ENCODE measurements around the gene CYP1B1. TPM values are rescaled to one million over a fixed set of nuclear protein-coding genes. Genes with fewer than 3 reads are reported as not detected.

The CYP1B1 gene
- total RNA-seq, 1 experiment from 2014 or later: 1.3 TPM

- no peaks in the 10 kb centered on the region for H3K9me3 ChIP-seq
- H3K4me3 Mint-ChIP-seq (ENCODE audit: unreplicated experiment): no peak overlapping the region
Observed at GRCh38 chr2:38106405-38107094, 30.6 kb upstream of the CYP1B1 start.

GRCh38 chr2:38105922-38106321, 30.0 kb upstream of the CYP1B1 start:
- Mint-ChIP-seq H3K27ac (ENCODE audit: unreplicated experiment) (peak overlapping the region; percentile 20), H3K9me3 (ENCODE audit: unreplicated experiment) (no peaks in the 10 kb centered on the region), H3K4me1 (ENCODE audit: low read depth, unreplicated experiment) (peaks cover 8% of the 10 kb centered on the region), H3K4me3 (ENCODE audit: unreplicated experiment) (no peak overlapping the region), H3K36me3 (ENCODE audit: insufficient read depth, unreplicated experiment) (no peaks in the 10 kb centered on the region), H3K27me3 (ENCODE audit: insufficient read depth, unreplicated experiment) (no peaks in the 10 kb centered on the region)
- Histone ChIP-seq H3K36me3 (ENCODE audit: control insufficient read depth, insufficient read depth, low read length) (no peaks in the 10 kb centered on the region), H3K4me1 (peaks cover 22% of the 10 kb centered on the region), H3K4me3 (ENCODE audit: low read depth, low read length) (no peak overlapping the region), H3K27me3 (replicated peaks; ENCODE audit: control insufficient read depth, insufficient read depth, low read length) (no peaks in the 10 kb centered on the region), H3K9me3 (no peaks in the 10 kb centered on the region)
- no TSS peak for BruUV-seq (replicated peaks)
- CTCF ChIA-PET: interaction anchor here (1.5 kb wide), 1 partner anchor 29 kb away, joined by 4 read pairs; no protein-coding TSS in a partner anchor
- intact Hi-C loops (cut with micrococcal nuclease; ENCODE audit: unreplicated experiment): no loop called here
- POLR2A ChIA-PET: no interaction called here
- DNase-seq: no peak
- TF ChIP-seq CTCF (IDR thresholded peaks at IDR 0.05; ENCODE audit: insufficient read depth in 1 of 2, low read depth in 1 of 2, low read length in 1 of 2, severe bottlenecking in 1 of 2, unreplicated experiment in 1 of 2): no peak

More at GRCh38 chr2:38106405-38107094, 30.6 kb upstream of the CYP1B1 start:
- POLR2A ChIA-PET: no interaction called here
- CTCF ChIA-PET: interaction anchor here (0.6 to 1.5 kb wide), 2 partner anchors 10 to 30 kb away, joined by 3 to 4 read pairs; no protein-coding TSS in a partner anchor
- TF ChIP-seq CTCF (IDR thresholded peaks at IDR 0.05; ENCODE audit: insufficient read depth in 1 of 2, low read depth in 1 of 2, low read length in 1 of 2, severe bottlenecking in 1 of 2, unreplicated experiment in 1 of 2): no peak
- Histone ChIP-seq H3K27me3 (replicated peaks; ENCODE audit: control insufficient read depth, insufficient read depth, low read length) (no peaks in the 10 kb centered on the region), H3K36me3 (ENCODE audit: control insufficient read depth, insufficient read depth, low read length) (no peaks in the 10 kb centered on the region), H3K4me1 (peaks cover 22% of the 10 kb centered on the region), H3K4me3 (ENCODE audit: low read depth, low read length) (no peak overlapping the region)
- Mint-ChIP-seq H3K27ac (ENCODE audit: unreplicated experiment) (peak overlapping the region; percentile 20), H3K36me3 (ENCODE audit: insufficient read depth, unreplicated experiment) (no peaks in the 10 kb centered on the region), H3K27me3 (ENCODE audit: insufficient read depth, unreplicated experiment) (no peaks in the 10 kb centered on the region), H3K4me1 (ENCODE audit: low read depth, unreplicated experiment) (peaks cover 8% of the 10 kb centered on the region), H3K9me3 (ENCODE audit: unreplicated experiment) (peaks cover 6% of the 10 kb centered on the region)
- no peak for DNase-seq
- intact Hi-C loops (cut with micrococcal nuclease; ENCODE audit: unreplicated experiment): no loop called here
- no TSS peak for BruUV-seq (replicated peaks)

- H3K36me3 ChIP-seq (ENCODE audit: control insufficient read depth, insufficient read depth, low read length): no peaks in the 10 kb centered on the region
- intact Hi-C loops (cut with micrococcal nuclease; ENCODE audit: unreplicated experiment): no loop called here
- no TSS peak for BruUV-seq (replicated peaks)
- no peak overlapping the region for H3K4me3 ChIP-seq (ENCODE audit: low read depth, low read length)
- Mint-ChIP-seq H3K9me3 (ENCODE audit: unreplicated experiment) (no peaks in the 10 kb centered on the region), H3K27ac (ENCODE audit: unreplicated experiment) (no peak overlapping the region), H3K4me3 (ENCODE audit: unreplicated experiment) (no peak overlapping the region), H3K27me3 (ENCODE audit: insufficient read depth, unreplicated experiment) (no peaks in the 10 kb centered on the region), H3K36me3 (ENCODE audit: insufficient read depth, unreplicated experiment) (no peaks in the 10 kb centered on the region), H3K4me1 (ENCODE audit: low read depth, unreplicated experiment) (peaks cover 8% of the 10 kb centered on the region)
- CTCF ChIA-PET: no interaction called here
- no peak for DNase-seq
- POLR2A ChIA-PET: no interaction called here
- peaks cover 13% of the 10 kb centered on the region for H3K4me1 ChIP-seq
- TF ChIP-seq CTCF (IDR thresholded peaks at IDR 0.05; ENCODE audit: insufficient read depth in 1 of 2, low read depth in 1 of 2, low read length in 1 of 2, severe bottlenecking in 1 of 2, unreplicated experiment in 1 of 2): no peak
- H3K27me3 ChIP-seq (replicated peaks; ENCODE audit: control insufficient read depth, insufficient read depth, low read length): no peaks in the 10 kb centered on the region
- no peaks in the 10 kb centered on the region for H3K9me3 ChIP-seq
Observed at GRCh38 chr2:38104598-38104997, 28.6 kb upstream of the CYP1B1 start.
